Measurements from ENCODE around the gene MLLT1. TPM values are rescaled to one million over a fixed set of nuclear protein-coding genes. Genes with fewer than 3 reads are reported as not detected.

MLLT1 gene
- total RNA-seq, 1 experiment from 2014 or later, result 60.0 TPM

GRCh38 chr19:6292006-6292405, 12.2 kb upstream of the MLLT1 start:
- CTCF ChIA-PET, result no interaction called here
- Mint-ChIP-seq H3K27me3 (ENCODE audit: insufficient read depth, unreplicated experiment) (no peaks in the 10 kb centered on the region), H3K4me1 (ENCODE audit: low read depth, unreplicated experiment) (no peaks in the 10 kb centered on the region), H3K36me3 (ENCODE audit: insufficient read depth, unreplicated experiment) (no peaks in the 10 kb centered on the region), H3K9me3 (ENCODE audit: unreplicated experiment) (peaks cover 21% of the 10 kb centered on the region), H3K27ac (ENCODE audit: unreplicated experiment) (no peak overlapping the region), H3K4me3 (ENCODE audit: unreplicated experiment) (no peak overlapping the region)
- BruUV-seq (replicated peaks), result no TSS peak
- no peaks in the 10 kb centered on the region for H3K36me3 ChIP-seq (ENCODE audit: control insufficient read depth, insufficient read depth, low read length)
- H3K27me3 ChIP-seq (replicated peaks; ENCODE audit: control insufficient read depth, insufficient read depth, low read length), result no peaks in the 10 kb centered on the region
- TF ChIP-seq CTCF (IDR thresholded peaks at IDR 0.05; ENCODE audit: insufficient read depth in 1 of 2, low read depth in 1 of 2, low read length in 1 of 2, severe bottlenecking in 1 of 2, unreplicated experiment in 1 of 2), result no peak
- no peak overlapping the region for H3K4me3 ChIP-seq (ENCODE audit: low read depth, low read length)
- intact Hi-C loops (cut with micrococcal nuclease; ENCODE audit: unreplicated experiment), result no loop called here
- no peak for DNase-seq
- peaks cover 52% of the 10 kb centered on the region for H3K9me3 ChIP-seq
- POLR2A ChIA-PET, result no interaction called here
- H3K4me1 ChIP-seq, result no peaks in the 10 kb centered on the region

GRCh38 chr19:6288737-6289136, 9.0 kb upstream of the MLLT1 start:
- no TSS peak for BruUV-seq (replicated peaks)
- POLR2A ChIA-PET, result no interaction called here
- Mint-ChIP-seq H3K4me3 (ENCODE audit: unreplicated experiment) (no peak overlapping the region), H3K36me3 (ENCODE audit: insufficient read depth, unreplicated experiment) (no peaks in the 10 kb centered on the region), H3K4me1 (ENCODE audit: low read depth, unreplicated experiment) (no peaks in the 10 kb centered on the region), H3K27me3 (ENCODE audit: insufficient read depth, unreplicated experiment) (no peaks in the 10 kb centered on the region), H3K9me3 (ENCODE audit: unreplicated experiment) (peaks cover 11% of the 10 kb centered on the region), H3K27ac (ENCODE audit: unreplicated experiment) (no peak overlapping the region)
- H3K36me3 ChIP-seq (ENCODE audit: control insufficient read depth, insufficient read depth, low read length), result no peaks in the 10 kb centered on the region
- TF ChIP-seq CTCF (IDR thresholded peaks at IDR 0.05; ENCODE audit: insufficient read depth in 1 of 2, low read depth in 1 of 2, low read length in 1 of 2, severe bottlenecking in 1 of 2, unreplicated experiment in 1 of 2), result no peak
- intact Hi-C loops (cut with micrococcal nuclease; ENCODE audit: unreplicated experiment), result no loop called here
- DNase-seq, result no peak
- no peak overlapping the region for H3K4me3 ChIP-seq (ENCODE audit: low read depth, low read length)
- H3K4me1 ChIP-seq, result no peaks in the 10 kb centered on the region
- peaks cover 49% of the 10 kb centered on the region for H3K9me3 ChIP-seq
- CTCF ChIA-PET, result no interaction called here
- H3K27me3 ChIP-seq (replicated peaks; ENCODE audit: control insufficient read depth, insufficient read depth, low read length), result no peaks in the 10 kb centered on the region

DNA sequence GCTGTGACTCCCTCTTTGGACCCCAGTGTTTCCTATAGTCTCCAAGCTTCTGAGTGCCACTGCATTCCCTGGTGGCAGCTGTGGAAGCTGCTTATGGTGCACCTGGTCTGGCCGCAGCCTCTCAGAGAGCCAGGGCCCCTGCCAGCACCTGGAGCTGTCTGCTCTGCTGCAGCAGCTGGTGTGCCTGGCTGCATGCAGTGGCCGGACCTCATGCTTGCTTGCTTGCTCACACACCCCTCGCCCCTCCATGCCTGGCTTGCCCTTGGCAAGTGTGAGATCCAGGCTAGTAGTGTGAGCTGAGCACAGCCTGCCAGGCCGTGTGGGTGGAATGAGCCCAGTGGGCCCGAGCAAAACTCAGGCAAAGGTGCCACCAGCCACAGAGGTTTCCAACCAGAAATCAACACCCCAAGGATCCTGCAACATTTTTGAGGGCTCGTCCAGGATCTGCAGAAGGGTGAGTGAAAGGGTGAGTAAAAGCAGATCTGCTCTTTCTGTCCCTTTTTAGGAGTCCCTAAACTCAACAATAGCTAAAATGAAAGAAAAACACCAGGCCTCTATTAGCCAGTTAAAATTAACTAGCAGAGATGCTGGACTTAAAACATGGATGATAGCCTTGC, 7.6 kb upstream of the MLLT1 start:
- ChIA-PET POLR2A (no interaction called here), CTCF (no interaction called here)
- Histone ChIP-seq H3K9me3 (peaks cover 41% of the 10 kb centered on the region), H3K36me3 (ENCODE audit: control insufficient read depth, insufficient read depth, low read length) (no peaks in the 10 kb centered on the region), H3K4me3 (ENCODE audit: low read depth, low read length) (no peak overlapping the region), H3K4me1 (no peaks in the 10 kb centered on the region), H3K27me3 (replicated peaks; ENCODE audit: control insufficient read depth, insufficient read depth, low read length) (no peaks in the 10 kb centered on the region)
- Mint-ChIP-seq H3K4me3 (ENCODE audit: unreplicated experiment) (no peak overlapping the region), H3K27ac (ENCODE audit: unreplicated experiment) (no peak overlapping the region), H3K27me3 (ENCODE audit: insufficient read depth, unreplicated experiment) (no peaks in the 10 kb centered on the region), H3K36me3 (ENCODE audit: insufficient read depth, unreplicated experiment) (no peaks in the 10 kb centered on the region), H3K9me3 (ENCODE audit: unreplicated experiment) (peaks cover 11% of the 10 kb centered on the region), H3K4me1 (ENCODE audit: low read depth, unreplicated experiment) (no peaks in the 10 kb centered on the region)
- BruUV-seq (replicated peaks), result no TSS peak
- TF ChIP-seq CTCF (IDR thresholded peaks at IDR 0.05; ENCODE audit: insufficient read depth in 1 of 2, low read depth in 1 of 2, low read length in 1 of 2, severe bottlenecking in 1 of 2, unreplicated experiment in 1 of 2), result no peak
- no peak for DNase-seq
- intact Hi-C loops (cut with micrococcal nuclease; ENCODE audit: unreplicated experiment), result no loop called here

All from Caco-2 (cell line).